Astrocyte (in vitro differentiated cells and primary cell): ENCODE results near the gene BMS1. TPM values are rescaled to one million over a fixed set of nuclear protein-coding genes. Genes with fewer than 3 reads are reported as not detected.
"Not testable (repeated sequence)": the region's sequence is repeated elsewhere in the genome, so short reads cannot be mapped to it uniquely, and the experiment has no call there.

Source experiments
- DNase-seq: peaks from one replicate; pipeline ENCODE4 v3.0.0-alpha.2; 2010; ENCODE audit warnings: low read depth
- FAIRE-seq: peaks from 2 replicates; lab custom pipeline; 2011; peaks lifted over from hg19 to GRCh38; lab: Jason Lieb, UNC
- H2AFZ ChIP-seq: 2 replicates; pipeline ENCODE4 v1.6.0; 2012; ENCODE audit warnings: low read depth, low read length, inconsistent platforms
- H3K27ac ChIP-seq: 2 replicates; pipeline ENCODE4 v1.5.1; 2011; ENCODE audit warnings: low read depth, low read length, inconsistent platforms
- H3K27me3 ChIP-seq: 2 replicates; pipeline ENCODE4 v1.6.0; 2011; ENCODE audit warnings: low read length, inconsistent platforms; ENCODE audit not compliant: insufficient read depth
- H3K36me3 ChIP-seq: 2 replicates; pipeline ENCODE4 v1.5.1; 2011; ENCODE audit warnings: low read length, inconsistent platforms; ENCODE audit not compliant: insufficient read depth
- H3K4me1 ChIP-seq: 2 replicates; pipeline ENCODE4 v1.5.1; 2011; ENCODE audit warnings: low read length, inconsistent platforms; ENCODE audit not compliant: insufficient read depth
- H3K4me2 ChIP-seq: 2 replicates; pipeline ENCODE4 v1.6.0; 2012; ENCODE audit warnings: low read length, inconsistent platforms
- H3K4me3 ChIP-seq: 2 replicates; pipeline ENCODE4 v1.5.1; 2011; ENCODE audit warnings: low read depth, mild to moderate bottlenecking, low read length, inconsistent platforms; ENCODE audit not compliant: insufficient read depth
- H3K79me2 ChIP-seq: 2 replicates; pipeline ENCODE4 v1.6.0; 2012; ENCODE audit warnings: mild to moderate bottlenecking, low read length, inconsistent platforms; ENCODE audit not compliant: insufficient read depth
- H3K9ac ChIP-seq: 2 replicates; pipeline ENCODE4 v1.6.0; 2012; ENCODE audit warnings: mild to moderate bottlenecking, low read length, inconsistent platforms
- H3K9me3 ChIP-seq: 2 replicates; pipeline ENCODE4 v1.5.1; 2012; ENCODE audit warnings: low read depth, mild to moderate bottlenecking, low read length, inconsistent platforms; ENCODE audit not compliant: insufficient read depth
- H4K20me1 ChIP-seq: 2 replicates; pipeline ENCODE4 v1.6.0; 2012; ENCODE audit warnings: low read length, inconsistent platforms; ENCODE audit not compliant: insufficient read depth
- H3K27ac Mint-ChIP-seq: one replicate; pipeline ENCODE4 v1.8.0; 2021; ENCODE audit warnings: mild to moderate bottlenecking, mixed read lengths; ENCODE audit not compliant: unreplicated experiment
- H3K27me3 Mint-ChIP-seq: one replicate; pipeline ENCODE4 v1.8.0; 2021; ENCODE audit warnings: low read depth, mixed read lengths; ENCODE audit not compliant: unreplicated experiment
- H3K36me3 Mint-ChIP-seq: one replicate; pipeline ENCODE4 v1.8.0; 2021; ENCODE audit warnings: low read depth, mixed read lengths; ENCODE audit not compliant: unreplicated experiment
- H3K4me1 Mint-ChIP-seq: one replicate; pipeline ENCODE4 v1.8.0; 2021; ENCODE audit warnings: low read depth, mixed read lengths; ENCODE audit not compliant: unreplicated experiment
- H3K4me3 Mint-ChIP-seq: one replicate; pipeline ENCODE4 v1.8.0; 2021; ENCODE audit warnings: mild to moderate bottlenecking, moderate library complexity, mixed read lengths; ENCODE audit not compliant: unreplicated experiment
- H3K9me3 Mint-ChIP-seq: one replicate; pipeline ENCODE4 v1.8.0; 2021; ENCODE audit warnings: mild to moderate bottlenecking, mixed read lengths; ENCODE audit not compliant: unreplicated experiment
- CTCF ChIP-seq: IDR thresholded peaks from 2 replicates; pipeline ENCODE4 v1.5.1; 2011; ENCODE audit warnings: low read depth, mild to moderate bottlenecking, inconsistent platforms, low read length, moderate library complexity; ENCODE audit not compliant: insufficient read depth
- EZH2 ChIP-seq: IDR thresholded peaks from 2 replicates; pipeline ENCODE4 v1.6.1; 2012; ENCODE audit warnings: mild to moderate bottlenecking, low read length, inconsistent platforms; ENCODE audit not compliant: insufficient read depth
- total RNA-seq: library from RNA; stranded (reverse); gene quantifications from 2 replicates; pipeline ENCODE4 v1.2.1, GENCODE V29; 2021

The BMS1 gene
- total RNA-seq, 1 donor from 2014 or later = 26.3 TPM

GRCh38 chr10:42827201-42827600, 44.6 kb downstream of the BMS1 start:
- no peak overlapping the region for H3K27ac ChIP-seq
- no peak overlapping the region for H3K4me3 ChIP-seq
- no peak overlapping the region for H3K9ac ChIP-seq
- TF ChIP-seq EZH2 (no peak), CTCF (peak; percentile 3)
- Mint-ChIP-seq H3K27me3 (no peaks in the 10 kb centered on the region), H3K9me3 (no peaks in the 10 kb centered on the region), H3K36me3 (peaks cover 24% of the 10 kb centered on the region), H3K4me3 (no peak overlapping the region), H3K27ac (no peak overlapping the region), H3K4me1 (peaks cover 2% of the 10 kb centered on the region)
- no peaks in the 10 kb centered on the region for H3K9me3 ChIP-seq
- DNase-seq (no peak), FAIRE-seq (no peak)
- H3K36me3 ChIP-seq = peaks cover 23% of the 10 kb centered on the region
- no peaks in the 10 kb centered on the region for H3K4me1 ChIP-seq
- H2AFZ ChIP-seq = no peak overlapping the region
- H3K27me3 ChIP-seq = no peaks in the 10 kb centered on the region
- peaks cover 15% of the 10 kb centered on the region for H3K79me2 ChIP-seq
- peaks cover 34% of the 10 kb centered on the region for H4K20me1 ChIP-seq
- no peak overlapping the region for H3K4me2 ChIP-seq

- H3K27ac Mint-ChIP-seq, H2AFZ ChIP-seq, H3K9ac ChIP-seq, H3K27ac ChIP-seq, H3K27me3 ChIP-seq, DNase-seq, H3K4me1 ChIP-seq, H3K27me3 Mint-ChIP-seq, H3K4me3 Mint-ChIP-seq, H3K9me3 Mint-ChIP-seq, H3K9me3 ChIP-seq, H3K4me3 ChIP-seq, H3K4me2 ChIP-seq, FAIRE-seq, H3K4me1 Mint-ChIP-seq: not testable (repeated sequence)
- H3K79me2 ChIP-seq = peaks cover 15% of the 10 kb centered on the region
- H3K36me3 Mint-ChIP-seq = peaks cover 22% of the 10 kb centered on the region
- peaks cover 34% of the 10 kb centered on the region for H4K20me1 ChIP-seq
- peaks cover 17% of the 10 kb centered on the region for H3K36me3 ChIP-seq
Observed at GRCh38 chr10:42828391-42828790, 45.8 kb downstream of the BMS1 start.

- Histone ChIP-seq H3K4me3 (no peak overlapping the region), H3K9me3 (no peaks in the 10 kb centered on the region), H4K20me1 (peaks cover 28% of the 10 kb centered on the region), H3K9ac (no peak overlapping the region), H3K27ac (no peak overlapping the region), H3K4me2 (no peak overlapping the region), H3K27me3 (no peaks in the 10 kb centered on the region), H3K36me3 (peaks cover 14% of the 10 kb centered on the region), H3K4me1 (no peaks in the 10 kb centered on the region), H2AFZ (no peak overlapping the region), H3K79me2 (peaks cover 15% of the 10 kb centered on the region)
- TF ChIP-seq EZH2 (no peak), CTCF (no peak)
- DNase-seq (no peak), FAIRE-seq (no peak)
- Mint-ChIP-seq H3K36me3 (peaks cover 8% of the 10 kb centered on the region), H3K27me3 (no peaks in the 10 kb centered on the region), H3K4me1 (no peaks in the 10 kb centered on the region), H3K4me3 (no peak overlapping the region), H3K9me3 (no peaks in the 10 kb centered on the region), H3K27ac (no peak overlapping the region)
Observed at GRCh38 chr10:42830237-42830636, 47.6 kb downstream of the BMS1 start.
